Measurements from ENCODE around the gene C12orf57. TPM values are rescaled to one million over a fixed set of nuclear protein-coding genes. Genes with fewer than 3 reads are reported as not detected.
A peak's percentile ranks its signal among the peaks of the same experiment; 100 is the strongest.

Gene C12orf57
- total RNA-seq, 4 donors from 2014 or later = 280 to 555 (median 413) TPM

DNA sequence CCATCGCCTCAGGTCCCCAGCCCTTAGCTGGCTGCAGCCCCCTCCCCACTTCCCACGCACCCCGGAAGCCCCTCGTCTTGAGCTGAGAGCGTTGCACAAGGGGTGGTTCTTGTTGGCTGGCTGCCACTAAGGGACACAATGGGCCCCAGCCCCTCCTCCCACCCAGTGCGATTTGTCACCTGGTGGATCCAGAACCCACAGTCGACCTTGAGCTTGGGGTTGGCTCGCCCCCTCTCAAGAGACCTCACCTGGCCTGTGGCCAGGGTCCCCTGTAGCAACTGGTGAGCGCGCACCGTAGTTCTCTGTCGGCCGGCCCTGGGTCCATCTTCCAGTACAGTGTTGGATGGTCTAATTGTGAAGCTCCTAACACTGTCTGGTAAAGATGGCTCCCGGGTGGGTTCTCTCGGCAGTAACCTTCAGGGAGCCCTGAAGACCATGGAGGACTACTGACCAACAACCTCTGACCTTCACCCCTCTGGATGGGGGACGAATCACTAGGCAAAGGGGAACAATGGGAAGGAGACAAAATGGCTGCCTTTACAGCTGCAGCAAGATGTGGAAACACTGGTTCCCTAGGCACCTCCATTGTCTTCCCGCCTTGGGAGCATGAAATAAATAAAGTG lies 20.1 kb downstream of the C12orf57 start:
- DNase-seq (ENCODE audit: low spot score) = no peak
- TF ChIP-seq, protein P1, sequence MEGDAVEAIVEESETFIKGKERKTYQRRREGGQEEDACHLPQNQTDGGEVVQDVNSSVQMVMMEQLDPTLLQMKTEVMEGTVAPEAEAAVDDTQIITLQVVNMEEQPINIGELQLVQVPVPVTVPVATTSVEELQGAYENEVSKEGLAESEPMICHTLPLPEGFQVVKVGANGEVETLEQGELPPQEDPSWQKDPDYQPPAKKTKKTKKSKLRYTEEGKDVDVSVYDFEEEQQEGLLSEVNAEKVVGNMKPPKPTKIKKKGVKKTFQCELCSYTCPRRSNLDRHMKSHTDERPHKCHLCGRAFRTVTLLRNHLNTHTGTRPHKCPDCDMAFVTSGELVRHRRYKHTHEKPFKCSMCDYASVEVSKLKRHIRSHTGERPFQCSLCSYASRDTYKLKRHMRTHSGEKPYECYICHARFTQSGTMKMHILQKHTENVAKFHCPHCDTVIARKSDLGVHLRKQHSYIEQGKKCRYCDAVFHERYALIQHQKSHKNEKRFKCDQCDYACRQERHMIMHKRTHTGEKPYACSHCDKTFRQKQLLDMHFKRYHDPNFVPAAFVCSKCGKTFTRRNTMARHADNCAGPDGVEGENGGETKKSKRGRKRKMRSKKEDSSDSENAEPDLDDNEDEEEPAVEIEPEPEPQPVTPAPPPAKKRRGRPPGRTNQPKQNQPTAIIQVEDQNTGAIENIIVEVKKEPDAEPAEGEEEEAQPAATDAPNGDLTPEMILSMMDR (IDR thresholded peaks at IDR 0.05) = no peak

DNA sequence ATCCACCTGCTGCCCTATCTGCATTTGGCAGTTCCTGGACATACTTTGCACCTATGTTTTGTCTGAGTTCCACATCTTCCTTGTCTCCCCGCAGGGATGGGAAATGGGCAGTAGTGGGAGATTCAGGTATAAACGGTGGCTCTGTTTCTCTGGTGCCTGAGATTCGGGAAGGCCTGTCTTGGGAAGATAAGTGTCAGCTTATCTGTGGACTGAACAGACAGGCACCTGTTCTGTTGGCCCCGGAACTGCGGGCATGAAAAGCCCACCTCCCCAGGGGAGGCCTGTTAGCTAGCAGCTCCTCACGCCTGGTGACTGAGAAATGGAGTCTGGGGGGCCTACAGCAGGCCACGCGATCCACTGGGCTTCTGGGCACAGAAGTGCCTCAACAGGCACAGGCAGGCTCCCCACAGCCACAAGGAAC lies 20.8 kb downstream of the C12orf57 start:
- no peak for ATAC-seq (ENCODE audit: low FRiP score)
- TF ChIP-seq, protein P1 (IDR thresholded peaks at IDR 0.05) = no peak
- no peak for DNase-seq (ENCODE audit: low spot score)

More for the DNA sequence above, 20.1 kb downstream of the C12orf57 start:
- no peak for ATAC-seq (ENCODE audit: low FRiP score)

DNA sequence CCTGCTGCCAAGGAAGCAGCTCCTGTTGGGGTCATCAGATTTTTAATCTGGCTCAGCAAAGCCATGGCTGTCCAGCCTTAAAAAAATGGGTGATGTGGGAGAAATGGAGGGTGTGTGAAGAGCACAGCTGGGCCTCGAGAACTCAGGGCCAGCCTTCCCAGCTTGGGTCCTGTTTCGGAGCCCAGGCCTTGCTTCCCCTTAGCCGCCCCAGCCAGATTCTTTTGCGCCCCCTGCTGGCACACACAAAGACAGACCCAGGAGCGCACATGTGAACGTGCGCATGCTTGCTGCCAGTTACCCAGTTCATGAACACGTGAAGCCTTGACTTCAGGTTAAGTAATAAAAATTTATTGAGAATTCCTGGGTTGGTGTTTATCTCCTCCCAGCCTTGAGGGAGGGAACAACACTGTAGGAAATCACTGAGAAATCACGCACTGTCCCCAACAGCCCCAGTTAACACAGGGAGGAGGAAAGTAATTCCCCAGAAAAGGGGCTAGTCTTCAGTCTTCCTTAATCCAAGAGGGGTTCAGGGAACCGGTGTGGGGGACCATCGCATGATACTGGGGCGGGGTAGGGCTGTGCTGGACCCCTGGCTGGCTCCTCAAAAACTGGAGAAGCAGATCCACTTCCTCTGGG lies 21.3 kb downstream of the C12orf57 start:
- TF ChIP-seq, protein P1 (IDR thresholded peaks at IDR 0.05) = peak in 2 of 3 donors; percentile 47 to 92
- DNase-seq (ENCODE audit: low spot score) (peak; percentile 71), ATAC-seq (ENCODE audit: low FRiP score) (peak; percentile 52)

DNA sequence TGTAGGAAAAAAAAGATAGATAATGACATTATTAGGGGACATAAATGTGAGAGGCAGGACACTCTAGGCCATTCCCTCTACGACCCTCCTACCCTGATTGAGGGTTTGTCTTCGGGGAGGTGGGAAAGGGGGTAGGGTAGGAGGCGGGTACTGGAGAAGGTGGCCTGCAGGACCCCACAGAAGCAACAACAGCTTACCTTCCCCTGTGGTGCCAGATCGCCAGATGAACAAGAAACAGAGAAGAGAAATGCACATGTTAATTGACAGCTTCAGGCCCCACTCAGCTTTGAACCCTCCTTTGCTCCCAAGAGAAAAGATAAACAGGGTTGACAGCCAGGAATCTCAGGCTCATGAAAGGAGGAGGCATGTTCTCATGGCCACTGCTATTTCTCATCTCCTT lies 21.9 kb downstream of the C12orf57 start:
- TF ChIP-seq, protein P1 (IDR thresholded peaks at IDR 0.05) = no peak
- DNase-seq (ENCODE audit: low spot score) (no peak), ATAC-seq (ENCODE audit: low FRiP score) (no peak)

DNA sequence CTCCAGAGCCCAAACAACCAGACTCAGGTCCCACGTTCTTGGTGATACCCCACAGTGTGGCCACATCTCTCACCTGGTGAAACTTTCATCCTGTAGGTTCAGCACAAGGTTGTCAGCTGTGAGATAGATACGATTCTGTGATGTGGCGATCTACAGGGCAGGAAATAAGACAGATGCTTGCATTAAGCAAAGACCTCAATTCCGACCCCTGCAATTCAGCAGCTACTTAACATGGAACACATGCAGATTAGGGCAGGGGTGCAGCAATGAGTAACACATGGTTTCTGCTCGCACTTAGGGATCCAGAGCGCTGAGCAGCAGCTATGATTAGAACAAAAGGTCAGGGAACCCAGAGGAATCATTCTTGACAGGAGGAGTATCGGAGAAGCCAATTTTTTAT lies 22.5 kb downstream of the C12orf57 start:
- TF ChIP-seq, protein P1 (IDR thresholded peaks at IDR 0.05) = no peak
- no peak for DNase-seq (ENCODE audit: low spot score)
- no peak for ATAC-seq (ENCODE audit: low FRiP score)

DNA sequence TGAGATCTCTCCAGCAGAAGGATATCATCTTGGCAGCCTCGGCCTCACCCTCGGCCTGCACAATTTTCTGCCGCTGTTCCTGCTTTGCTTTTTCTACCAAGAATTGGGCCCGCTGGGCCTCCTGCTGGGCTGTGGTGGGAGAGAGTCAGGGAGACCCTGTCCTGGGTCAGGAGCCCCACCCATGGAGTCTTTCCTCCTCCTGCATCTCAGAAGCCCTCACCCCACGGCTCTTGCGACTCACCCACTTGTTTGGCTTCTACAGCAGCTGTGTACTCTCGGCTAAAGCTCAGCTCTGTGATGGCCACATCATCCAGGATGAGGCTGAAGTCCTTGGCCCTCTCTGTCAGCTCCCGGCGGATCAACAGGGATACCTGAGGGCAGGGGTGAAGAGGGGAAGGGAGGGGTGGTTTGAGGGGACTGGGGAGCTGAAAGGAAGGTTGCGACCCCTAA lies 23.9 kb downstream of the C12orf57 start:
- no peak for DNase-seq (ENCODE audit: low spot score)
- ATAC-seq (ENCODE audit: low FRiP score) = no peak

More for the DNA sequence above, 23.9 kb downstream of the C12orf57 start:
- TF ChIP-seq, protein P1 (IDR thresholded peaks at IDR 0.05) = no peak

Data from omental fat pad (tissue), 4 donors.